NCI-H2081 treated with DMSO at 0.1 percent for 48 hours (cell line): ENCODE data around the gene TP53BP2.

ENCODE experiments used
- DNase-seq: peaks from one replicate; lab custom pipeline; 2025; lab: John Stamatoyannopoulos, UW

TP53BP2 gene

GRCh38 chr1:223792046-223792445 is 53.7 kb downstream of the TP53BP2 start:
- no peak for DNase-seq

- DNase-seq: no peak
These were observed 56.9 kb downstream of the TP53BP2 start for GRCh38 chr1:223788746-223789415.

DNA sequence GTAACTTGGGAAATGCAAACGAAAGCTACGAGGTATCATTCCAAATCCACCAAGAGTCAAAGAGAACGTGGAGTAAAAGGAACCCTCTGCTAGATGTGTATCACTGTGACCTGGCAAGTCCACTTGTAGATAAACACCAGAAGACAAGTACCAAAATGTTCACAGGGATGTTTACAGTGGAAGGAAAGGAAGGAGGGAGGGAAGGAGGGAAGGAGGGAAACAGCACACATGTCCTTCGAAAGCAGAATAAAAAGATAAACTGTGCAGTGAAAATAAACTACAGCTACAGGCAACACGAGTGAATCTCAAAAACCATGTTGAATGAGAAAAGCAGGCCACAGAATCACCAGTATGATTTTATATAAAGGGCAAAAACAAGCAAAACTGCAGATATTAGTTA is 59.9 kb downstream of the TP53BP2 start:
- no peak for DNase-seq

- no peak for DNase-seq
These were observed 61.2 kb downstream of the TP53BP2 start for GRCh38 chr1:223784541-223784940.

- DNase-seq: no peak
These were observed 62.1 kb downstream of the TP53BP2 start for GRCh38 chr1:223783676-223784075.

GRCh38 chr1:223780949-223781348 is 64.8 kb downstream of the TP53BP2 start:
- no peak for DNase-seq

DNA sequence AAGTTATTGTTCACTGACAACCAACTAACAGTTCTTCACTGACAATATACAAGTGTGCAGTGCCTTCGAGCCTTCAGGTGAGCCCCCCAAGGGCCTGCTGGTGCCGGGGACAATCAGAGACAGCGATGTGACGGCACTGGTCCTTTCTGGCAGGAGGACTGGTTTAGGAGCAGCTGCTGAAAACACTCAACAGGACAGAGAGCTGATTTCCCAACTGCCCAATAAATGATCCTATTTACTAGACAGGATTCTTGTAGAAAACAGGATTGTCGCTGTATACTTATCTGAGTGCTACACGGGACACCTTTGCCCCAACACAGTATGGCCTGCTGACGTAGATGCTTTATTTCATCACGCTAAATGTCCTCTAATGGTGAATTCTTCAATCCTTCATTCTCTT is 65.4 kb downstream of the TP53BP2 start:
- no peak for DNase-seq

DNA sequence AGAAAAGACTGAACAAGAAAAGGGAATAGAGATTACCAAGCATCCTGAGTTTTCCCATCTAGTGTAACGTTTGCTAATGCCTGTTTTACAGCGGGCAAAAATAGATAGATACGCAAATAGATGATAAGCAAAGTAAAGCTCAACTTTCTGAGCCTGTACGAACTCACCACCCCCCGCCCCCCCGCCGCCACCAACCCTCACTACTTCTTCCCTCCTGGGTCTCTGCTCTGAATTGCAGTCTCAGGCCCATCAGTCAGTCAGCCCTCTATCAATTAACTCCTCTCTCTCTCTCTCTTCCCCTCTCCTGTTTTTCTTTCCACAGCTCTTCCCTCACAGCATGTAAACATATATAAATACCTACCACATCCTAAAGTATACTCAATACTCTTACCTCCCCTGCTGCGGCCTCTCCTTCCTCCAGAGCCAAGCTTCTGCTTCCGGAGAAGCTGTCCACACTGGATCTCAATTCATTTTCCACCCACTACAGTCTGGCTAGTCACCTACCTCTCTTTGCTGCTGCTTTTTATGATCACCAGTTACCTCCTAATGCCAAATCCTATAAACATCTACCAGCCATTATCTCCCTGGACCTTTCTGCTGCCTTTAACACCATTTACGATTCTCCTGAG is 68.8 kb downstream of the TP53BP2 start:
- DNase-seq: no peak

GRCh38 chr1:223776075-223776814 is 69.5 kb downstream of the TP53BP2 start:
- no peak for DNase-seq

GRCh38 chr1:223775711-223776074 is 70.1 kb downstream of the TP53BP2 start:
- no peak for DNase-seq

GRCh38 chr1:223775054-223775453 is 70.7 kb downstream of the TP53BP2 start:
- no peak for DNase-seq

DNA sequence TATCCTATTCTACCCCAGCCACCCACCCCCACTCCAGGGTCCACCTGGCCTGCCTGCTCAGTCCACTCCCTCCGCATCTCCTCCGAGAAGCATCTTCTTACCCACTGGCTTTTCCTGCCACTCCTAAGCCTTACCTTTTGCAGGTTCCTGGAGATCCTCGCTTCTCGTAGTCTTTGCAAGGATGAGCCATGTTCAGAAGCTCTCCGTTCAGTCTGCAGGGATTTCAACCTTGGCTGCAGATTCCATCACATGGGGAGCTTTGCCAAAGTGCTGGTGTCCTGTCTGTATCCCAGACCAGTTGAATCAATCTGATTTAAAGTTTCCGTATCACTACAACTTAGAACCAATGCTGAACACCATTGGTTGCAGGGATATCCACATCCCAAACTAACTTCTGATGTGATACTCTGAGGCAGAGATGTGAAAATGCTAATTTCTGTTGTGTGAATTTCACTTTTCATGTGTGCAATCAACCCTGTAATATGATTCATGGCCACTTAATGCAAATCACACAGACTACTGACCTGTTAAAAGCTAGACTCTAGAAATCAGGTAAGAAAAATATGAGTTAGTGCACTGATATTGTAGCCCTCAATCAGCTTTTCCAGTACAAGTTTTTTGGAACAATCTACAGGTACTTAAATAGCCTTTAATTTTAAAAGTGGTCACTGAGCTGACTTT is 71.5 kb downstream of the TP53BP2 start:
- DNase-seq: no peak

DNA sequence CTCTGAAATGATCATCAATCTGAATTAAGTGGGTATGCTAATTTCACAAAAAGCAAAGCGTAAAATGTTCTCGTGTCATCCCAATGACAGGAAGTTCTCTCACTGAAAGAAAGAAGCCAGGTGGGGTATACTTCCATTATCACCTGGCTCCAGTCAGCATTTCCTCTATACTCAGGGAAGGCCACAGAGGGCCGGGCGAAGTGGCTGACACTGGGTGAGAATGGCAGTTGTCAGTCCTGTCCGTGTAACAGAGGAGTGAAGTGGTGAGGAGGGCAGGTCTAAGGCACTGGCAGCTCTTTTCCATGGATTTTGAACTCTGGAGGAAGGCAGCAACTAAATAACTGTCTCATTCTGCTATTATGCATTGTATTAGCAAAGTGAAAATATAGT is 73.0 kb downstream of the TP53BP2 start:
- DNase-seq: no peak

DNA sequence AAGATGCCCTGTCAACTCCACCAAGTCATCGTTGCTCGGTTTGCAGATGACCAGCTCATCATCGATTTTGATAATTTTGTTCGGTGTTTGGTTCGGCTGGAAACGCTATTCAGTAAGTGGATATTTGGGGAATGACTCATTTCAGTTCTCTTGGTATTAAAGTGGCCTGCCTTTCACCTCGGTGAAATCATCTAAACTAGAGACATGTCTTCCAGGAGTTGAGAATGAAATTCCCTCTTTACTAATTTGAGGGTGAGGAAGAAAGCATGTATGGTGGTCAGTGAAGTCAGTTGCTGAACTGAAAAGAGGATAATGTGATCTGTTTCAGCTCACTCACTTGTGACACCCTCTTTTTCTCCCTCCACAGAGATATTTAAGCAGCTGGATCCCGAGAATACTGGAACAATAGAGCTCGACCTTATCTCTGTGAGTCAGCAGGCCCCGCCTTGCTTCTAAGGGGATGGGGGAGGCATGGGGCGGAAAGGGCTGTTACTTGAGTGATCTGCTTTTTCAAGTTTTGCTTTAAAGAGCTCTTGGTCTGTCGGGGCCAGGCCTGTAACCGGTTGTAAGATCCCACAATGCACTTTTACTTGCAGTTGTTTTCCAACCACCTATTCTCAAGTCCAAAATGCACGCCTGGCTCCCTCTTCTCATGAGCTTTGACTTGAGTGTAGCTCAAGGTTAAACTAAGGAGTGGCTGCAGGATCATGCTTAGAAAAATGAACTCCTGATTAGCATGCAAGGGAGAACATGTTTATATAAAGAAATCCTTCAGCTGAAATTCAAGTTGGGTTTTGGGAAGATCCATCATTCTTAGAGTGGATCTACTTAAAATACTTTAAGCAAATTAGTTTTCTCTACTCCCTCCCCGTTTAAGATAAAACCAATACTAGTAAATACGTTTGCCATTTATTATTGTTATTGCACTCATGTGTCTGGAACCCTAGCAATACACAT is 73.7 kb downstream of the TP53BP2 start:
- no peak for DNase-seq

GRCh38 chr1:223771469-223771813 is 74.3 kb downstream of the TP53BP2 start:
- DNase-seq: no peak

GRCh38 chr1:223770621-223771315 is 75.0 kb downstream of the TP53BP2 start:
- DNase-seq: no peak

DNA sequence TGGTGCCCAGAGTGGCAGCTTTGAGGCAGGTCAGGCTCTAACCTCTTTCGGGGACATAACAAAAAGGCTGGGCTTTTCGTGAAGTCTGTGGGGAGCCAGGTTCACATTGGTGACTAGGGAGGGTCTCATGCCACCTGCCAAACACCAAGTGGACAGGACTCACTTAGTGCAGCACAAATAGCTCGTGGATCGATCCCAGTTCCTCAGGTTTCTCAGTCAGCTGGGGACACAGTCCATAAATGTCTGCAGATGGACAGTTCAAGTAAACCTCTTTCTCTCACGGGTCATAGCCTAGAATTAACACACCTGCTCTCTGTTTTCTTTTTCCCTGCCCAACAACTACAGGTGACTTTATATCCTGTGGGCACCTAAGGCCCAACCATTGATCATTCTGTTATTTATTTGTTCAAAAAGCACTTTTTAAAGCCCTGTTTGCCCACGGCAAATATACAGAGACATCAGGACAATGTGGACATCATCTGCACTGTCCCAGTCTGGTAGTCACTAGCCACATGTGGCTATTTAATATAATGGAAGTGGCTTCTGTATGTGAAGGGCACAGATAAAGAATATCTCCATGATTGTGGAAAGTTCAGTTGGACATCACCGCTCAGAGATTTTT is 79.9 kb downstream of the TP53BP2 start:
- no peak for DNase-seq

- DNase-seq: no peak
These were observed 80.6 kb downstream of the TP53BP2 start for GRCh38 chr1:223765036-223765718.

- no peak for DNase-seq
These were observed 81.9 kb downstream of the TP53BP2 start for GRCh38 chr1:223763881-223764280.

DNA sequence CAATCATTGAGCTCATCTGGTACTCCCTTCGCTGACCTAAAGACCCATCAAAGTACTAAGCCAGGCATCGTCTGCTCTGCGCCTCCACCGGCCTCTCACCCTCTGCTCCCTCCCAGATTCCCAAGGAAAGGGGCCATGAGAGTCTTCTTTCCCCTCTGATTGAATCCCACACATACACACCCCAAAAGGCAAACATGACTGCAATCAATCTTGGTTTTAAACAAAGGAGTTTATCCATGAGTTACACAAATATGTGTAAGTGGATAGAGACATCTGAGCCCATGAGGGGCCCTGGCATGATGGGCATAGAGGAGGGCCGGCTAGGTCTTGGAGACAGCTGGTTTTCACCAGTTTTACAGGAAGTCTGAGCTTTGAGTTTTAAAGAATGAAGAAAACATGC is 82.5 kb downstream of the TP53BP2 start:
- no peak for DNase-seq
